ENCODE measurements around the gene RBM15.
A peak's percentile ranks its signal among the peaks of the same experiment; 100 is the strongest.

RBM15 gene

GRCh38 chr1:110338886-110339406 lies at the start of gene RBM15:
RBM15 (plus strand) TSS chr1:110339377; CDS start chr1:110339406, 29 bp downstream.
- peak; percentile 100 for DNase-seq (ENCODE audit: low read depth)

GRCh38 chr1:110291241-110292030 lies 47.7 kb upstream of the RBM15 start:
- DNase-seq (ENCODE audit: low read depth): no peak

- no peak for DNase-seq (ENCODE audit: low read depth)
Measured at GRCh38 chr1:110292031-110292741, 47.0 kb upstream of the RBM15 start.

- no peak for DNase-seq (ENCODE audit: low read depth)
Measured at GRCh38 chr1:110293601-110294104, 45.5 kb upstream of the RBM15 start.

- DNase-seq (ENCODE audit: low read depth): no peak
Measured at GRCh38 chr1:110294308-110294707, 44.9 kb upstream of the RBM15 start.

GRCh38 chr1:110298991-110299390 lies 40.2 kb upstream of the RBM15 start:
- DNase-seq (ENCODE audit: low read depth): no peak

- DNase-seq (ENCODE audit: low read depth): no peak
Measured at GRCh38 chr1:110300412-110301085, 38.6 kb upstream of the RBM15 start.

- DNase-seq (ENCODE audit: low read depth): no peak
Measured at GRCh38 chr1:110302836-110303235, 36.3 kb upstream of the RBM15 start.

GRCh38 chr1:110305900-110306420 lies 33.2 kb upstream of the RBM15 start:
- no peak for DNase-seq (ENCODE audit: low read depth)

GRCh38 chr1:110307239-110307974 lies 31.8 kb upstream of the RBM15 start:
- DNase-seq (ENCODE audit: low read depth): no peak

GRCh38 chr1:110308247-110308646 lies 30.9 kb upstream of the RBM15 start:
- no peak for DNase-seq (ENCODE audit: low read depth)

GRCh38 chr1:110309139-110309538 lies 30.0 kb upstream of the RBM15 start:
- DNase-seq (ENCODE audit: low read depth): no peak

GRCh38 chr1:110309767-110310166 lies 29.4 kb upstream of the RBM15 start:
- no peak for DNase-seq (ENCODE audit: low read depth)

- no peak for DNase-seq (ENCODE audit: low read depth)
Measured at GRCh38 chr1:110310300-110310699, 28.9 kb upstream of the RBM15 start.

GRCh38 chr1:110312188-110313121 lies 26.7 kb upstream of the RBM15 start:
- DNase-seq (ENCODE audit: low read depth): peak; percentile 57

GRCh38 chr1:110316735-110317134 lies 22.4 kb upstream of the RBM15 start:
- no peak for DNase-seq (ENCODE audit: low read depth)

GRCh38 chr1:110318046-110318445 lies 21.1 kb upstream of the RBM15 start:
- DNase-seq (ENCODE audit: low read depth): no peak

GRCh38 chr1:110319332-110320167 lies 19.6 kb upstream of the RBM15 start:
- no peak for DNase-seq (ENCODE audit: low read depth)

GRCh38 chr1:110320168-110320518 lies 19.0 kb upstream of the RBM15 start:
- no peak for DNase-seq (ENCODE audit: low read depth)

- no peak for DNase-seq (ENCODE audit: low read depth)
Measured at GRCh38 chr1:110321045-110321444, 18.1 kb upstream of the RBM15 start.
